ENCODE data around the gene NAPB. TPM values are rescaled to one million over a fixed set of nuclear protein-coding genes. Genes with fewer than 3 reads are reported as not detected.
A peak's percentile ranks its signal among the peaks of the same experiment; 100 is the strongest.

Gene NAPB
- polyA plus RNA-seq, 1 donor from 2014 or later = 133 TPM

DNA sequence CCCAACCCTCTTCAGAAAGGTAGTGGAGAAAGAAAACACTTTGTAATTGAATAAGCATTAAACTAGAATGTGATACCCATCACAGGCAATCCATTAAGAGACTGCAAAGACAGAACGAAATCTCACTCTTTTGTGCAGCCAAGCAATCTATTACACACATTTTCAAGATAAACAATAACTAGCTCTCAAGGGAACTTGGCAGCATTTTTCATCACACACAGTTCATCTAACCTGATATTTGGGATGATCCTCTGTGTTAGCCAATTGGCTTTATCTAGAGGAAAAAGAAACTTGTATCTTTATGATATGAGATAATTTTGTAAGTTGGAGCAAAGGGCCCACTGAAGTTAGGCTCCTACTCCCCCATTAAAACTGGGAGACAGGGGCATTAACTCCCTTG, 60.8 kb downstream of the NAPB start:
- Histone ChIP-seq H3K4me3 (ENCODE audit: low read length) (peak overlapping the region; percentile 99), H3K27ac (ENCODE audit: low read length) (peak overlapping the region; percentile 94), H3K4me2 (ENCODE audit: low read length) (peak overlapping the region; percentile 96)

DNA sequence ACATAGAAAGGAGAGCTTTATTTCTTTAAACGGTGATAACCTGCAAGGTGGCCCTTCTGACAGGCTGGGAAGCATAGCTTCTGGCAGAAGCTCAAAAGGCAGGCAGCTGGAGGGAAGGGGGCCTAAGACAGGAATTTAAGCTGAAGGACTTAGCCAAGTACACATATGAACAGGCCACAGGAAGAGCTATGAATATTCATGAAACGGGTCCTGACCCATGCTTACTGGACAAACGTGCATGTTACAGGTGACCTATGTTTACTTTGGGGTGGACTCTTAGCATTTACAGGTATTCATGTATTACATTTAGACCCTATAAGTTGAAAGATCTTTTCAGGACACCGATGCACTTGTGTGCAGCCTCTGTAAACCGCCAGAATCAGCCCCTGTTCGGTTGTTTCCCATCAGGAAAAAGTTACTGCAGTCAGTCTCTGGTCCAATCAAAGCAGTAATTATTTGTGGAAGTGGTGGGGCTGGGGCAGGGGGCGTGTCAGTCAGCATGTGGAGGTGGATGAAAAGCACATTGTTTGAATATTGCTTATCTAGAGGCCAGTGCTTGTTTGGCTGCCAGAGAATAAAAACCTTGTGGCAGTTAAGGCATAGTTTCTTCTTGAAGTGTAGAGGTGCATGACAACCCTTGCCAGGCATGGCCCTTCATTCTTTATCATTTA, 62.2 kb downstream of the NAPB start:
- no peak overlapping the region for H3K9ac ChIP-seq (ENCODE audit: low read length)
- H3F3A ChIP-seq (ENCODE audit: insufficient read depth, low read length, poor library complexity, severe bottlenecking) = peaks cover 4% of the 10 kb centered on the region
- no peaks in the 10 kb centered on the region for H3K9me3 ChIP-seq (ENCODE audit: low read length)
- H3K79me2 ChIP-seq (replicated peaks; ENCODE audit: insufficient read depth, low read length) = peaks cover 17% of the 10 kb centered on the region
- H3K4me3 ChIP-seq (ENCODE audit: low read length) = peak overlapping the region; percentile 93
- peak overlapping the region; percentile 56 for H3K4me2 ChIP-seq (ENCODE audit: low read length)
- H3K9me2 ChIP-seq (ENCODE audit: insufficient read depth, low read length) = no peaks in the 10 kb centered on the region
- no peaks in the 10 kb centered on the region for H4K20me1 ChIP-seq (ENCODE audit: insufficient read depth)
- H3K36me3 ChIP-seq (ENCODE audit: insufficient read depth, low read length) = no peaks in the 10 kb centered on the region
- H2AFZ ChIP-seq (ENCODE audit: low read depth, low read length) = no peak overlapping the region
- H3K27me3 ChIP-seq (ENCODE audit: insufficient read depth, low read depth, low read length) = no peaks in the 10 kb centered on the region
- H3K27ac ChIP-seq (ENCODE audit: low read length) = no peak overlapping the region
- no peak for TF ChIP-seq EZH2 (IDR thresholded peaks at IDR 0.05; ENCODE audit: borderline replicate concordance, insufficient read depth, low read length, poor library complexity, severe bottlenecking)
- TF ChIP-seq, protein P1, sequence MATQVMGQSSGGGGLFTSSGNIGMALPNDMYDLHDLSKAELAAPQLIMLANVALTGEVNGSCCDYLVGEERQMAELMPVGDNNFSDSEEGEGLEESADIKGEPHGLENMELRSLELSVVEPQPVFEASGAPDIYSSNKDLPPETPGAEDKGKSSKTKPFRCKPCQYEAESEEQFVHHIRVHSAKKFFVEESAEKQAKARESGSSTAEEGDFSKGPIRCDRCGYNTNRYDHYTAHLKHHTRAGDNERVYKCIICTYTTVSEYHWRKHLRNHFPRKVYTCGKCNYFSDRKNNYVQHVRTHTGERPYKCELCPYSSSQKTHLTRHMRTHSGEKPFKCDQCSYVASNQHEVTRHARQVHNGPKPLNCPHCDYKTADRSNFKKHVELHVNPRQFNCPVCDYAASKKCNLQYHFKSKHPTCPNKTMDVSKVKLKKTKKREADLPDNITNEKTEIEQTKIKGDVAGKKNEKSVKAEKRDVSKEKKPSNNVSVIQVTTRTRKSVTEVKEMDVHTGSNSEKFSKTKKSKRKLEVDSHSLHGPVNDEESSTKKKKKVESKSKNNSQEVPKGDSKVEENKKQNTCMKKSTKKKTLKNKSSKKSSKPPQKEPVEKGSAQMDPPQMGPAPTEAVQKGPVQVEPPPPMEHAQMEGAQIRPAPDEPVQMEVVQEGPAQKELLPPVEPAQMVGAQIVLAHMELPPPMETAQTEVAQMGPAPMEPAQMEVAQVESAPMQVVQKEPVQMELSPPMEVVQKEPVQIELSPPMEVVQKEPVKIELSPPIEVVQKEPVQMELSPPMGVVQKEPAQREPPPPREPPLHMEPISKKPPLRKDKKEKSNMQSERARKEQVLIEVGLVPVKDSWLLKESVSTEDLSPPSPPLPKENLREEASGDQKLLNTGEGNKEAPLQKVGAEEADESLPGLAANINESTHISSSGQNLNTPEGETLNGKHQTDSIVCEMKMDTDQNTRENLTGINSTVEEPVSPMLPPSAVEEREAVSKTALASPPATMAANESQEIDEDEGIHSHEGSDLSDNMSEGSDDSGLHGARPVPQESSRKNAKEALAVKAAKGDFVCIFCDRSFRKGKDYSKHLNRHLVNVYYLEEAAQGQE (IDR thresholded peaks at IDR 0.05; ENCODE audit: borderline replicate concordance) = no peak
- no peak for TF ChIP-seq POLR2AphosphoS5 (IDR thresholded peaks at IDR 0.05)
- no peak for TF ChIP-seq RAD21 (conservative IDR thresholded peaks at IDR 0.05)
- TF ChIP-seq TAF1 (IDR thresholded peaks at IDR 0.05; ENCODE audit: low read depth) = no peak
- TF ChIP-seq EP300 (conservative IDR thresholded peaks at IDR 0.05; ENCODE audit: poor library complexity, severe bottlenecking) = no peak
- TF ChIP-seq, protein P2, sequence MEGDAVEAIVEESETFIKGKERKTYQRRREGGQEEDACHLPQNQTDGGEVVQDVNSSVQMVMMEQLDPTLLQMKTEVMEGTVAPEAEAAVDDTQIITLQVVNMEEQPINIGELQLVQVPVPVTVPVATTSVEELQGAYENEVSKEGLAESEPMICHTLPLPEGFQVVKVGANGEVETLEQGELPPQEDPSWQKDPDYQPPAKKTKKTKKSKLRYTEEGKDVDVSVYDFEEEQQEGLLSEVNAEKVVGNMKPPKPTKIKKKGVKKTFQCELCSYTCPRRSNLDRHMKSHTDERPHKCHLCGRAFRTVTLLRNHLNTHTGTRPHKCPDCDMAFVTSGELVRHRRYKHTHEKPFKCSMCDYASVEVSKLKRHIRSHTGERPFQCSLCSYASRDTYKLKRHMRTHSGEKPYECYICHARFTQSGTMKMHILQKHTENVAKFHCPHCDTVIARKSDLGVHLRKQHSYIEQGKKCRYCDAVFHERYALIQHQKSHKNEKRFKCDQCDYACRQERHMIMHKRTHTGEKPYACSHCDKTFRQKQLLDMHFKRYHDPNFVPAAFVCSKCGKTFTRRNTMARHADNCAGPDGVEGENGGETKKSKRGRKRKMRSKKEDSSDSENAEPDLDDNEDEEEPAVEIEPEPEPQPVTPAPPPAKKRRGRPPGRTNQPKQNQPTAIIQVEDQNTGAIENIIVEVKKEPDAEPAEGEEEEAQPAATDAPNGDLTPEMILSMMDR (IDR thresholded peaks at IDR 0.05; ENCODE audit: poor library complexity, severe bottlenecking) = no peak
- TF ChIP-seq MXI1 (conservative IDR thresholded peaks at IDR 0.05; ENCODE audit: poor library complexity, severe bottlenecking) = no peak
- TF ChIP-seq SMC3 (conservative IDR thresholded peaks at IDR 0.05; ENCODE audit: poor library complexity) = no peak

More for the DNA sequence above, 60.8 kb downstream of the NAPB start:
- Histone ChIP-seq H3K36me3 (ENCODE audit: insufficient read depth, low read length) (peaks cover 4% of the 10 kb centered on the region), H3K9me3 (ENCODE audit: low read length) (no peaks in the 10 kb centered on the region), H4K20me1 (ENCODE audit: insufficient read depth) (no peaks in the 10 kb centered on the region), H3F3A (ENCODE audit: insufficient read depth, low read length, poor library complexity, severe bottlenecking) (peaks cover 4% of the 10 kb centered on the region), H3K79me2 (replicated peaks; ENCODE audit: insufficient read depth, low read length) (peaks cover 27% of the 10 kb centered on the region), H3K9ac (ENCODE audit: low read length) (no peak overlapping the region), H3K9me2 (ENCODE audit: insufficient read depth, low read length) (no peaks in the 10 kb centered on the region), H2AFZ (ENCODE audit: low read depth, low read length) (no peak overlapping the region), H3K27me3 (ENCODE audit: insufficient read depth, low read depth, low read length) (no peaks in the 10 kb centered on the region)
- TF ChIP-seq, protein P1 (IDR thresholded peaks at IDR 0.05; ENCODE audit: borderline replicate concordance) = no peak
- TF ChIP-seq MXI1 (conservative IDR thresholded peaks at IDR 0.05; ENCODE audit: poor library complexity, severe bottlenecking) (no peak), SMC3 (conservative IDR thresholded peaks at IDR 0.05; ENCODE audit: poor library complexity) (no peak), TAF1 (IDR thresholded peaks at IDR 0.05; ENCODE audit: low read depth) (no peak), EZH2 (IDR thresholded peaks at IDR 0.05; ENCODE audit: borderline replicate concordance, insufficient read depth, low read length, poor library complexity, severe bottlenecking) (no peak), RAD21 (conservative IDR thresholded peaks at IDR 0.05) (no peak), EP300 (conservative IDR thresholded peaks at IDR 0.05; ENCODE audit: poor library complexity, severe bottlenecking) (no peak), POLR2AphosphoS5 (IDR thresholded peaks at IDR 0.05) (no peak)
- TF ChIP-seq, protein P2 (IDR thresholded peaks at IDR 0.05; ENCODE audit: poor library complexity, severe bottlenecking) = no peak

Data from neural cell (in vitro differentiated cells).